GM19035 (cell line): ENCODE data around the gene NXPH3.

Experiments
- ATAC-seq: cut with Tn5 transposase; IDR thresholded peaks from one replicate; pipeline ENCODE4 v1.9.1; 2021; ENCODE audit not compliant: unreplicated experiment

Gene NXPH3

GRCh38 chr17:49621946-49622529 is 46.4 kb downstream of the NXPH3 start:
- ATAC-seq = no peak

- no peak for ATAC-seq
Measured at GRCh38 chr17:49624896-49625295, 49.2 kb downstream of the NXPH3 start.

- no peak for ATAC-seq
Measured at GRCh38 chr17:49629447-49629846, 53.8 kb downstream of the NXPH3 start.

GRCh38 chr17:49630113-49630900 is 54.6 kb downstream of the NXPH3 start:
- no peak for ATAC-seq

- no peak for ATAC-seq
Measured at GRCh38 chr17:49631496-49631895, 55.8 kb downstream of the NXPH3 start.
